GM12874 (cell line): ENCODE measurements around the gene CCDC87.

ENCODE experiments used
- TF ChIP-seq, protein P1 (sequence below): IDR thresholded peaks from 2 replicates; pipeline ENCODE4 v1.5.1; 2011; ENCODE audit warnings: low read depth, mild to moderate bottlenecking, control low read depth, low read length, moderate library complexity; ENCODE audit not compliant: insufficient read depth

CCDC87 gene

DNA sequence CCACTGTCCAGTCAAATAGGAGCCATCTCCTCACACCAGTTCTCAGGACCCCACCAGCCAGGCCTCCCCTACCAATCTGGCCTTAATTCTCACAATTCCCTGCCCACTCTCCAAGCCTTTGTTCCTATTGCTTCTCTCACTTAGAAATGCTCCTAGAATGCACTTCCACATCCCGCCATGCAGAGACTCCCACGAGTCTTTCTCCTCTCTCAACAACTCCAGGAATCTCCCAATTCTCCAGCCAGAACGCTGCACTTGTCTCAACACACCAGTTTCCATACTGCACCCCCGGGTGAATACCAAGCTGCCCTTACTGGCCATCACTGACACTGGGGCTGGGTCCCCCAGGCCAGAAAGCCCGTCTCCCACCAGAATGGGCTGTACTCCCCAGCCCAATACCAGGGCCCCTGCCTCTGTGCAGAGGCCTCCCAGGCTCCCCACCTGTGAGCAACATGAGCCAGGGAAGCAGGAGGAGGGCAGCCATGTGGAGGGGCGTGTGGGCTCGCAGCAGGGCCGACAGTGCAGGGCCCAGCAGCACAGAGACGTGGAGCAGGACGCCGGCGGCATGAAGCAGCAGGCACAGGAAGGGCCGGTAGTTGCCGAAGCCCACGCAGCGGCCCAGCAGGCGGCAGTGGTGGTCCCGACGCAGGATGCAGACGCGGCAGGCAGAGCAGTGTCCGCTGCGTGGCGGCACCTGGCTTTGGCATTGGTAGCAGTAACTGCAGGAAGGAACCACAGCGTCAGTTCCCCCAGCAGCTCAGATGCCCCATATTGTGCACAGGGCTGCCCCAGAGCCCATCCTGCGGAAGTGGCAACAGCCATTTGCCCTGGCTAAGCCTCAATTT, 49.4 kb downstream of the CCDC87 start:
- TF ChIP-seq, protein P1, sequence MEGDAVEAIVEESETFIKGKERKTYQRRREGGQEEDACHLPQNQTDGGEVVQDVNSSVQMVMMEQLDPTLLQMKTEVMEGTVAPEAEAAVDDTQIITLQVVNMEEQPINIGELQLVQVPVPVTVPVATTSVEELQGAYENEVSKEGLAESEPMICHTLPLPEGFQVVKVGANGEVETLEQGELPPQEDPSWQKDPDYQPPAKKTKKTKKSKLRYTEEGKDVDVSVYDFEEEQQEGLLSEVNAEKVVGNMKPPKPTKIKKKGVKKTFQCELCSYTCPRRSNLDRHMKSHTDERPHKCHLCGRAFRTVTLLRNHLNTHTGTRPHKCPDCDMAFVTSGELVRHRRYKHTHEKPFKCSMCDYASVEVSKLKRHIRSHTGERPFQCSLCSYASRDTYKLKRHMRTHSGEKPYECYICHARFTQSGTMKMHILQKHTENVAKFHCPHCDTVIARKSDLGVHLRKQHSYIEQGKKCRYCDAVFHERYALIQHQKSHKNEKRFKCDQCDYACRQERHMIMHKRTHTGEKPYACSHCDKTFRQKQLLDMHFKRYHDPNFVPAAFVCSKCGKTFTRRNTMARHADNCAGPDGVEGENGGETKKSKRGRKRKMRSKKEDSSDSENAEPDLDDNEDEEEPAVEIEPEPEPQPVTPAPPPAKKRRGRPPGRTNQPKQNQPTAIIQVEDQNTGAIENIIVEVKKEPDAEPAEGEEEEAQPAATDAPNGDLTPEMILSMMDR = peak; percentile 70

DNA sequence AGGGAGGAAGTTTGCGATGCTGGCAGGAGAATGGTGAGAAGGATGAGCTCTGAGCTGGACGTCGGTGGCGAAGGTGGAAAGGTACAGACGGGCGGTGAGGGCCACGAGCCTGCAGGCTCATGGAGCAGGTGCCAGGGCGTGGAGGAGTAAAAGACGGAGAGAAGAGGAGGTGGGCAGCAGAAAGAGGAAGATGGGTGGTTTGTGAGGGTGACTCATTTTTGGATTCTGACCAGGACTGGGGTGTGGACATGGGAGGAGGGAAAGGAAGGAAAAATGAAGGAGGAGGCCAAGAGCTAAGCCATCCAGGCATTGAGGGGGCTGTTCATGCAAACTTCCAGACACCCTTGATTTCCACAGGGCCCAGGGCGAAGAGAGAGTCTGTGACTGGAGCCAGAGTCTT, 50.5 kb downstream of the CCDC87 start:
- TF ChIP-seq, protein P1 = no peak

DNA sequence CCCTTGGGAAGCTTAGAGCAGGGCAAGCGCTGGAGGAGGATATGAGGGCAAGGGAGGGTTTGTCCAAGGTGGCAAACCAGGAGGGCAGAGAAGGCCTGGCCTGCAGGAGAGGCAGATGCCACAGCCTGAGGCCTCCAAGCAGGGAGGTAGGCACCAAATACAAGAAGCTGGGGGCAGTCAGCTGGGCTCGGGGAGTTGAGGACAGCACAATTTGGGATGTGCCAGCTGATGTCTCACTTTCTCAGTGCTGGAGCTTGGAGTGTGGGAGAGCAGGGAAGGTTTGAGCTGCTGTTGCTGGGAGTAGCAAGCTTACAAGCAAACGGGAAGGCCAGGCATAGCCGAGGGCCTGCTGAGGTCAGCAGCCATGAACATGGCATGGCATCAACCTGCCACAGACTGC, 51.0 kb downstream of the CCDC87 start:
- TF ChIP-seq, protein P1 = no peak
